HT1080 (cell line): ENCODE results near the gene WDR48. TPM values are rescaled to one million over a fixed set of nuclear protein-coding genes. Genes with fewer than 3 reads are reported as not detected.

Experiments used
- DNase-seq: peaks from one replicate; pipeline ENCODE4 v3.0.0-alpha.2; 2015; ENCODE audit warnings: low read depth
- total RNA-seq: library from RNA; depleted of rRNA; stranded (reverse); fragments of >200 nt; shearing (Covaris generic); gene quantifications from 2 replicates; pipeline ENCODE4 v1.2.3, GENCODE V29; 2014

Gene WDR48
- total RNA-seq, 1 experiment from 2014 or later = 19.9 TPM

GRCh38 chr3:39121621-39122020, 69.8 kb downstream of the WDR48 start:
- no peak for DNase-seq

GRCh38 chr3:39122813-39123212, 71.0 kb downstream of the WDR48 start:
- DNase-seq = no peak

GRCh38 chr3:39124876-39125840, 73.3 kb downstream of the WDR48 start:
- DNase-seq = peak; percentile 50

GRCh38 chr3:39125841-39126500, 74.2 kb downstream of the WDR48 start:
- peak; percentile 51 for DNase-seq

GRCh38 chr3:39126532-39127071, 74.8 kb downstream of the WDR48 start:
- DNase-seq = peak; percentile 64

- DNase-seq = no peak
Observed at GRCh38 chr3:39127269-39127907, 75.6 kb downstream of the WDR48 start.

- DNase-seq = no peak
Observed at GRCh38 chr3:39127908-39128304, 76.1 kb downstream of the WDR48 start.

GRCh38 chr3:39128951-39129350, 77.1 kb downstream of the WDR48 start:
- DNase-seq = no peak

- no peak for DNase-seq
Observed at GRCh38 chr3:39130026-39130425, 78.2 kb downstream of the WDR48 start.

- DNase-seq = no peak
Observed at GRCh38 chr3:39130693-39131265, 79.0 kb downstream of the WDR48 start.

GRCh38 chr3:39132096-39133092, 80.6 kb downstream of the WDR48 start:
- DNase-seq = no peak

- no peak for DNase-seq
Observed at GRCh38 chr3:39133093-39133490, 81.3 kb downstream of the WDR48 start.

- DNase-seq = no peak
Observed at GRCh38 chr3:39133822-39134221, 82.0 kb downstream of the WDR48 start.

- no peak for DNase-seq
Observed at GRCh38 chr3:39134305-39134704, 82.5 kb downstream of the WDR48 start.

- no peak for DNase-seq
Observed at GRCh38 chr3:39135170-39135805, 83.5 kb downstream of the WDR48 start.

GRCh38 chr3:39136533-39137434, 85.0 kb downstream of the WDR48 start:
- DNase-seq = no peak

GRCh38 chr3:39137435-39137936, 85.7 kb downstream of the WDR48 start:
- no peak for DNase-seq
